K562 (cell line): ENCODE data around the gene KIFC3. TPM values are rescaled to one million over a fixed set of nuclear protein-coding genes. Genes with fewer than 3 reads are reported as not detected.
A peak's percentile ranks its signal among the peaks of the same experiment; 100 is the strongest.

Experiments
- ASH1L ChIP-seq: fragments of 450-650 bp; IDR thresholded peaks from 2 replicates; pipeline ENCODE4 v1.6.1; 2018; ENCODE audit warnings: borderline replicate concordance, mild to moderate bottlenecking, low read depth; ENCODE audit not compliant: partially characterized antibody
- HMG20A ChIP-seq: fragments of 450-650 bp; formaldehyde crosslinking; conservative IDR thresholded peaks from 2 replicates; pipeline ENCODE4 v1.4.0; 2020; ENCODE audit warnings: mild to moderate bottlenecking, mixed read lengths
- MAFG ChIP-seq: fragments of 450-650 bp; conservative IDR thresholded peaks from 2 replicates; pipeline ENCODE4 v1.6.1; 2016; ENCODE audit warnings: missing genetic modification characterization, missing compliant biosample characterization
- MECOM ChIP-seq: fragments of 250-450 bp; sonication (Bioruptor Pico); IDR thresholded peaks from 2 replicates; pipeline ENCODE4 v1.8.0; 2022; ENCODE audit warnings: inconsistent platforms
- PHB ChIP-seq: fragments of 250-450 bp; sonication (Bioruptor Pico); IDR thresholded peaks from 2 replicates; pipeline ENCODE4 v1.5.0; 2021
- RB1 ChIP-seq: fragments of 450-650 bp; IDR thresholded peaks from 2 replicates; pipeline ENCODE4 v1.6.1; 2017; ENCODE audit warnings: low read depth, mild to moderate bottlenecking
- RNF219 ChIP-seq: fragments of 250-450 bp; sonication (Bioruptor Pico); IDR thresholded peaks from 2 replicates; pipeline ENCODE4 v1.5.0; 2022; ENCODE audit warnings: mild to moderate bottlenecking
- ZBTB5 ChIP-seq: fragments of 450-650 bp; IDR thresholded peaks from 2 replicates; pipeline ENCODE4 v1.6.1; 2017; ENCODE audit warnings: antibody characterized with exemption
- ZNF354B ChIP-seq: fragments of 250-450 bp; sonication (Bioruptor Pico); IDR thresholded peaks from 2 replicates; pipeline ENCODE4 v1.4.0; 2020
- ZNF639 ChIP-seq, 2 experiments: fragments of 200-800 bp in 1 of 2; sonication (Bioruptor generic) in 1 of 2; sonication (generic) in 1 of 2; formaldehyde crosslinking in 1 of 2; IDR thresholded peaks in 1 of 2; conservative IDR thresholded peaks in 1 of 2; 2 replicates each; pipeline versions ENCODE4 v1.5.0 to v1.6.1; 2016 to 2020; ENCODE audit warnings: missing compliant biosample characterization in 1 of 2, missing genetic modification characterization in 1 of 2, missing genetic modification reagents in 1 of 2
- polyA plus RNA-seq, 8 experiments: library from polyadenylated mRNA; depleted of rRNA in 4 of 8; stranded (reverse) in 5 of 8; unstranded in 3 of 8; fragments of >200 nt; fragmentation: Nextera tagmentation in 2 of 8; fragmentation: Illumina TruSeq in 1 of 8; extraction: Ambion mirVana in 2 of 8; extraction: Trizol in 1 of 8; gene quantifications; 2 replicates each; pipeline versions ENCODE4 v1.2.1 to v1.2.3, GENCODE V29; 2011 to 2014; ENCODE audit warnings: inconsistent platforms in 1 of 8, missing spikeins in 1 of 8
- total RNA-seq, 7 experiments: library from RNA; depleted of rRNA in 6 of 7; stranded (reverse); fragments of >200 nt in 6 of 7; fragmentation: Illumina TruSeq in 2 of 7; extraction: Trizol in 2 of 7; gene quantifications; 2 replicates each; pipeline versions ENCODE4 v1.2.1 to v1.2.3, GENCODE V29; 2011 to 2021; ENCODE audit warnings: low replicate concordance in 1 of 7
- TF ChIP-seq, protein P1 (sequence below): fragments of 250-450 bp; sonication (Bioruptor Pico); IDR thresholded peaks from 2 replicates; pipeline ENCODE4 v1.8.0; 2021; ENCODE audit warnings: moderate library complexity, mild to moderate bottlenecking, inconsistent platforms
- TF ChIP-seq, protein P2 (sequence below): fragments of 450-650 bp; formaldehyde crosslinking; IDR thresholded peaks from 2 replicates; pipeline ENCODE4 v1.4.0; 2022; ENCODE audit warnings: missing genetic modification characterization
- TF ChIP-seq, protein P3 (sequence below): fragments of 450-650 bp; IDR thresholded peaks from 2 replicates; pipeline ENCODE4 v1.6.1; 2018; ENCODE audit not compliant: partially characterized antibody

Gene KIFC3
- total and polyA plus RNA-seq, 9 of the 15 experiments (the other 6 are each of a cell fraction or from before 2014, with no cell fraction given) = 0.23 to 105 (median 26.2) TPM

DNA sequence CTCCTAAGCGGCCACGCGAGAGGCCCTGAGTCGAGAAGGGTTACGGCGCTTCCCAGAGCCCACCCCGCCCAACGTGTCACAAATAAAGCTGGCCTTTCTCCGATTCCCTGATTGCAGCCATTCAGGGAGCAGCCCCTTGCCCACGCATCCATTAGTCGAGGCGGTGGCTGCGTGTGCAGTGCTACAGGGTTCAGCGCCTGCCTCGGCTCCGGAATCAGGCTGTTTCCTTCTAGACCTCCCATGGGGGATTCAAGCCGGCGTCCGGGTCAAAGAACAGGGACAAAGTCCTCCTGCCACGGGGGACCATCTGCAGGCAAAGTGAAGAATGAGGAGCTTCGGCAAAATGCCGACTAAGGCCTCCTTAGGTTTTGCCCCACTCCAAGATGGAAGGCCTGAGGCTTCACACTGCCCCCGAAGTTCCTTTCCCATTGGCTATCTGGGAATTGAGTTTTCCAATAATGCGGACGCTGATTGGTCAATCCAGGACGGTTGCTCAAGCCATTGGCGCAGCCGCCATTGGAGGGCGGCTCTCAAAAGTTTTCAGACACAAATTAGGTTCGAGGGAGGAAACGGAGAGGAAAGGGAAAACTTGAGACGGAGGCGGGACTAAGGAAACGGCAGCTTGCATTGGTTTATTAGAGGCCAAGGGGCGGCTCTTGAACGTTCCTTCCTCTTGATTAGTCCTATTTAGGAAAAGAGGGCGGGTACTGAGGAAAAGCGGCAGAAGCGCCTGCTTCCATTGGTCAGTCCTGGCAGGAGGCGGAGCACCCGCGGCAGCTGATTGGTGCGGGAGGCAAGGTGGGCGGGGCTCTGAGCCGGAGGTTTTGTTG, 67.2 kb downstream of the KIFC3 start (continued):
- TF ChIP-seq RNF219 (CRISPR knock-in tag) (no peak), PHB (CRISPR knock-in tag) (0 out of 2 replicates have a peak, but pooled peaks have one; percentile 44), MAFG (peak; percentile 84), ZNF639 (CRISPR knock-in tag; conservative IDR thresholded peaks at IDR 0.05 in 1 of 2, IDR thresholded peaks at IDR 0.05 in 1 of 2) (0 out of 4 replicates have a peak, but pooled peaks of 1 of the 2 experiments have one; percentile 41), ZNF354B (CRISPR knock-in tag) (no peak), HMG20A (CRISPR knock-in tag) (no peak), MECOM (CRISPR knock-in tag) (no peak), ZBTB5 (no peak), ASH1L (peak; percentile 100), RB1 (peak; percentile 50; the same call in 1 of the 2 replicates)
- TF ChIP-seq, protein P1, sequence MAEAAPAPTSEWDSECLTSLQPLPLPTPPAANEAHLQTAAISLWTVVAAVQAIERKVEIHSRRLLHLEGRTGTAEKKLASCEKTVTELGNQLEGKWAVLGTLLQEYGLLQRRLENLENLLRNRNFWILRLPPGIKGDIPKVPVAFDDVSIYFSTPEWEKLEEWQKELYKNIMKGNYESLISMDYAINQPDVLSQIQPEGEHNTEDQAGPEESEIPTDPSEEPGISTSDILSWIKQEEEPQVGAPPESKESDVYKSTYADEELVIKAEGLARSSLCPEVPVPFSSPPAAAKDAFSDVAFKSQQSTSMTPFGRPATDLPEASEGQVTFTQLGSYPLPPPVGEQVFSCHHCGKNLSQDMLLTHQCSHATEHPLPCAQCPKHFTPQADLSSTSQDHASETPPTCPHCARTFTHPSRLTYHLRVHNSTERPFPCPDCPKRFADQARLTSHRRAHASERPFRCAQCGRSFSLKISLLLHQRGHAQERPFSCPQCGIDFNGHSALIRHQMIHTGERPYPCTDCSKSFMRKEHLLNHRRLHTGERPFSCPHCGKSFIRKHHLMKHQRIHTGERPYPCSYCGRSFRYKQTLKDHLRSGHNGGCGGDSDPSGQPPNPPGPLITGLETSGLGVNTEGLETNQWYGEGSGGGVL = no peak
- TF ChIP-seq, protein P2, sequence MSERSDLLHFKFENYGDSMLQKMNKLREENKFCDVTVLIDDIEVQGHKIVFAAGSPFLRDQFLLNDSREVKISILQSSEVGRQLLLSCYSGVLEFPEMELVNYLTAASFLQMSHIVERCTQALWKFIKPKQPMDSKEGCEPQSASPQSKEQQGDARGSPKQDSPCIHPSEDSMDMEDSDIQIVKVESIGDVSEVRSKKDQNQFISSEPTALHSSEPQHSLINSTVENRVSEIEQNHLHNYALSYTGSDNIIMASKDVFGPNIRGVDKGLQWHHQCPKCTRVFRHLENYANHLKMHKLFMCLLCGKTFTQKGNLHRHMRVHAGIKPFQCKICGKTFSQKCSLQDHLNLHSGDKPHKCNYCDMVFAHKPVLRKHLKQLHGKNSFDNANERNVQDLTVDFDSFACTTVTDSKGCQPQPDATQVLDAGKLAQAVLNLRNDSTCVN (CRISPR knock-in tag) = no peak
- TF ChIP-seq, protein P3, sequence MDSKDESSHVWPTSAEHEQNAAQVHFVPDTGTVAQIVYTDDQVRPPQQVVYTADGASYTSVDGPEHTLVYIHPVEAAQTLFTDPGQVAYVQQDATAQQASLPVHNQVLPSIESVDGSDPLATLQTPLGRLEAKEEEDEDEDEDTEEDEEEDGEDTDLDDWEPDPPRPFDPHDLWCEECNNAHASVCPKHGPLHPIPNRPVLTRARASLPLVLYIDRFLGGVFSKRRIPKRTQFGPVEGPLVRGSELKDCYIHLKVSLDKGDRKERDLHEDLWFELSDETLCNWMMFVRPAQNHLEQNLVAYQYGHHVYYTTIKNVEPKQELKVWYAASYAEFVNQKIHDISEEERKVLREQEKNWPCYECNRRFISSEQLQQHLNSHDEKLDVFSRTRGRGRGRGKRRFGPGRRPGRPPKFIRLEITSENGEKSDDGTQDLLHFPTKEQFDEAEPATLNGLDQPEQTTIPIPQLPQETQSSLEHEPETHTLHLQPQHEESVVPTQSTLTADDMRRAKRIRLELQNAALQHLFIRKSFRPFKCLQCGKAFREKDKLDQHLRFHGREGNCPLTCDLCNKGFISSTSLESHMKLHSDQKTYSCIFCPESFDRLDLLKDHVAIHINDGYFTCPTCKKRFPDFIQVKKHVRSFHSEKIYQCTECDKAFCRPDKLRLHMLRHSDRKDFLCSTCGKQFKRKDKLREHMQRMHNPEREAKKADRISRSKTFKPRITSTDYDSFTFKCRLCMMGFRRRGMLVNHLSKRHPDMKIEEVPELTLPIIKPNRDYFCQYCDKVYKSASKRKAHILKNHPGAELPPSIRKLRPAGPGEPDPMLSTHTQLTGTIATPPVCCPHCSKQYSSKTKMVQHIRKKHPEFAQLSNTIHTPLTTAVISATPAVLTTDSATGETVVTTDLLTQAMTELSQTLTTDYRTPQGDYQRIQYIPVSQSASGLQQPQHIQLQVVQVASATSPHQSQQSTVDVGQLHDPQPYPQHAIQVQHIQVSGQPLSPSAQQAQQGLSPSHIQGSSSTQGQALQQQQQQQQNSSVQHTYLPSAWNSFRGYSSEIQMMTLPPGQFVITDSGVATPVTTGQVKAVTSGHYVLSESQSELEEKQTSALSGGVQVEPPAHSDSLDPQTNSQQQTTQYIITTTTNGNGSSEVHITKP = no peak
